Left ventricle myocardium inferior (tissue), 1 donor: Measurements from ENCODE around the gene UBQLNL. TPM values are rescaled to one million over a fixed set of nuclear protein-coding genes. Genes with fewer than 3 reads are reported as not detected.

Source experiments
- DNase-seq: peaks from one replicate; pipeline ENCODE4 v3.0.0-alpha.2; 2020
- H3K27ac ChIP-seq: fragments of 200-600 bp; replicated peaks from 2 replicates; pipeline ENCODE4 v1.8.0; 2021
- H3K27me3 ChIP-seq: fragments of 200-600 bp; 2 replicates; pipeline ENCODE4 v1.8.0; 2021; ENCODE audit warnings: low read depth
- H3K36me3 ChIP-seq: fragments of 200-600 bp; 2 replicates; pipeline ENCODE4 v1.8.0; 2021
- H3K4me1 ChIP-seq: fragments of 200-600 bp; 2 replicates; pipeline ENCODE4 v1.8.0; 2021
- H3K4me3 ChIP-seq: fragments of 200-600 bp; 2 replicates; pipeline ENCODE4 v1.8.0; 2021; ENCODE audit warnings: mild to moderate bottlenecking, moderate library complexity
- H3K9me3 ChIP-seq: fragments of 200-600 bp; replicated peaks from 2 replicates; pipeline ENCODE4 v1.8.0; 2021
- intact Hi-C: fragments of 100-400 bp; cut with micrococcal nuclease; formaldehyde crosslinking; loops from one replicate; pipeline ENCODE4 v1.11.0; 2022
- total RNA-seq: library from RNA; stranded (reverse); fragmentation: NEBNext Ultra II Directional; extraction: Animal tissue kit (Norgen Biotek cat#: 25700); gene quantifications from one replicate; pipeline ENCODE4 v1.2.1, GENCODE V29; 2021
- TF ChIP-seq, protein P1 (sequence below): fragments of 200-600 bp; IDR thresholded peaks from 2 replicates; pipeline ENCODE4 v1.8.0; 2021; ENCODE audit warnings: antibody characterized with exemption, mild to moderate bottlenecking, borderline replicate concordance
- donor health status: DM: no; HTN: yes; CAD: no; lungs with severe emphysema.

The UBQLNL gene
- total RNA-seq, 1 donor from 2014 or later = not detected

DNA sequence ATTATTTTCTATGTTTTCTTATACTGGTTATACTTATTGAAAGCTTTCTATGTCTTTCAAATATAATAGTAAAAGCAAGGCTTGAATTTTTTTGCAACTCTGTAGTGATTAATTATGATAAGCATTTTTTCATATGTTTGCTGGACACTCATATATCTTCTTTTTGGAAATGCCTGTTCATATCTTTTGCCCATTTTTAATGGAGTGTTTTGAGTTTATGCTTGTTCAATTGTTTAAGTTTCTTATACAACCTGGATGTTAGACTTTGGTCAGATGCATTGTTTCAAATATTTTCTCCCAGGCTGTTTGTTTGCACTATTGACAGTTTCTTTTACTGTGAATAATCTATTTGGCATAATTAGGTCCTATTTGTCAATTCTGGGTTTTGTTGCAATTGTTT, 20.0 kb upstream of the UBQLNL start:
- TF ChIP-seq, protein P1, sequence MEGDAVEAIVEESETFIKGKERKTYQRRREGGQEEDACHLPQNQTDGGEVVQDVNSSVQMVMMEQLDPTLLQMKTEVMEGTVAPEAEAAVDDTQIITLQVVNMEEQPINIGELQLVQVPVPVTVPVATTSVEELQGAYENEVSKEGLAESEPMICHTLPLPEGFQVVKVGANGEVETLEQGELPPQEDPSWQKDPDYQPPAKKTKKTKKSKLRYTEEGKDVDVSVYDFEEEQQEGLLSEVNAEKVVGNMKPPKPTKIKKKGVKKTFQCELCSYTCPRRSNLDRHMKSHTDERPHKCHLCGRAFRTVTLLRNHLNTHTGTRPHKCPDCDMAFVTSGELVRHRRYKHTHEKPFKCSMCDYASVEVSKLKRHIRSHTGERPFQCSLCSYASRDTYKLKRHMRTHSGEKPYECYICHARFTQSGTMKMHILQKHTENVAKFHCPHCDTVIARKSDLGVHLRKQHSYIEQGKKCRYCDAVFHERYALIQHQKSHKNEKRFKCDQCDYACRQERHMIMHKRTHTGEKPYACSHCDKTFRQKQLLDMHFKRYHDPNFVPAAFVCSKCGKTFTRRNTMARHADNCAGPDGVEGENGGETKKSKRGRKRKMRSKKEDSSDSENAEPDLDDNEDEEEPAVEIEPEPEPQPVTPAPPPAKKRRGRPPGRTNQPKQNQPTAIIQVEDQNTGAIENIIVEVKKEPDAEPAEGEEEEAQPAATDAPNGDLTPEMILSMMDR = no peak
- Histone ChIP-seq H3K27ac (no peak overlapping the region), H3K9me3 (peaks cover 6% of the 10 kb centered on the region)

GRCh38 chr11:5534046-5534445, 17.5 kb upstream of the UBQLNL start:
- Histone ChIP-seq H3K27me3 (no peaks in the 10 kb centered on the region), H3K9me3 (peaks cover 6% of the 10 kb centered on the region), H3K36me3 (no peaks in the 10 kb centered on the region), H3K4me1 (peaks cover 3% of the 10 kb centered on the region), H3K27ac (no peak overlapping the region), H3K4me3 (no peak overlapping the region)
- no peak for DNase-seq
- intact Hi-C loops = no loop called here
- TF ChIP-seq, protein P1 = no peak

More for the DNA sequence above, 20.0 kb upstream of the UBQLNL start:
- intact Hi-C loops = no loop called here
- Histone ChIP-seq H3K36me3 (no peaks in the 10 kb centered on the region), H3K4me1 (no peaks in the 10 kb centered on the region), H3K27me3 (no peaks in the 10 kb centered on the region), H3K4me3 (no peak overlapping the region)
- no peak for DNase-seq

- DNase-seq = no peak
- intact Hi-C loops = no loop called here
- no peaks in the 10 kb centered on the region for H3K36me3 ChIP-seq
- H3K27ac ChIP-seq = no peak overlapping the region
- peaks cover under 1% of the 10 kb centered on the region for H3K9me3 ChIP-seq
- TF ChIP-seq, protein P1 = no peak
- no peaks in the 10 kb centered on the region for H3K27me3 ChIP-seq
- no peak overlapping the region for H3K4me3 ChIP-seq
- H3K4me1 ChIP-seq = peaks cover 7% of the 10 kb centered on the region
These were observed 14.7 kb upstream of the UBQLNL start for GRCh38 chr11:5531053-5531831.

DNA sequence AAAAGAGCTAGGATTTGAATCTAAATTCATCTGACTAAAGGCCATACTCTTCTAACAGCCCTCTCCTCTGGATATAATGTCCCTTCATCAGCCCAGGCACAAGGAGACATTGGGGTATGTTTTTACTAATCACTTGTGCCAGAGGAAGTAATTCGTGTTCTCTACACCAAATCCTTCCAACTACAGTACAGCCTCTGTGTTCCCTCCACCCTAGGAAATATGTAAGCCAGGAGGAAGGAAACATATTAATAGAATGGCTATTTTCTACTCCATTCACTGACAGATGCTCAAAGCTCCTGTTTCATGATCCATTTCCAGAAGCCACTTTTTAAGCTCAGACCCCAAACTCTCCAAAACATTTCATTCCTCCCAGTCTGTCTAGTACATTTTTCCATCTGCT, 12.0 kb upstream of the UBQLNL start:
- H3K27me3 ChIP-seq = no peaks in the 10 kb centered on the region
- TF ChIP-seq, protein P1 = no peak
- H3K27ac ChIP-seq = peak overlapping the region; percentile 60
- no peaks in the 10 kb centered on the region for H3K9me3 ChIP-seq
- no peak for DNase-seq
- no peak overlapping the region for H3K4me3 ChIP-seq
- H3K36me3 ChIP-seq = no peaks in the 10 kb centered on the region
- intact Hi-C loops = no loop called here
- peaks cover 7% of the 10 kb centered on the region for H3K4me1 ChIP-seq

DNA sequence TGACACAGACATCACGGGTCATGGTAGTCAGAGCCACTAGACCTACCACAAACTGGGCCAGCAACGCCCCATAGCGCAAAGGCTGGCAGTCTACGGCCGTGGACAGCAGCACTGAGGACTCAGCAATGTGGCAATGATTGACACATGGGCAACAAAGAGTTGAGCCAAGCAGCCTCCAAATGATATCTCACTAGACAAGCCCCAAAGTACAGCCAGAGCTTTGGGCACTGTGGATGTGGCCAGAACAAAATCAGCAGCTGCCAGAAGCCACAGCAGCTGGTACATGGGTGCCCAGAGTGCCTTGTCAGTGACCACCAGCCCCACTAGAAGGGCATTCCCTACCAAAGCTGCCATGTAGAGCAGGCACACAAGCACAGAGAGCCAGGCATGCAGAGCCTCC, 11.2 kb upstream of the UBQLNL start:
- no peak for DNase-seq
- Histone ChIP-seq H3K36me3 (no peaks in the 10 kb centered on the region), H3K9me3 (no peaks in the 10 kb centered on the region), H3K27ac (no peak overlapping the region), H3K4me3 (no peak overlapping the region), H3K27me3 (no peaks in the 10 kb centered on the region), H3K4me1 (peaks cover 7% of the 10 kb centered on the region)
- TF ChIP-seq, protein P1 = no peak
- intact Hi-C loops = no loop called here
